Measurements from ENCODE around the gene LMOD3.

- TF ChIP-seq SIN3A (conservative IDR thresholded peaks at IDR 0.05 in 1 of 2, IDR thresholded peaks at IDR 0.05 in 1 of 2; ENCODE audit: low read depth in 1 of 2, low read length in 2 of 2), result no peak
- TF ChIP-seq YY1 (IDR thresholded peaks at IDR 0.05; ENCODE audit: low read depth, low read length), result no peak
- TF ChIP-seq, protein P1, sequence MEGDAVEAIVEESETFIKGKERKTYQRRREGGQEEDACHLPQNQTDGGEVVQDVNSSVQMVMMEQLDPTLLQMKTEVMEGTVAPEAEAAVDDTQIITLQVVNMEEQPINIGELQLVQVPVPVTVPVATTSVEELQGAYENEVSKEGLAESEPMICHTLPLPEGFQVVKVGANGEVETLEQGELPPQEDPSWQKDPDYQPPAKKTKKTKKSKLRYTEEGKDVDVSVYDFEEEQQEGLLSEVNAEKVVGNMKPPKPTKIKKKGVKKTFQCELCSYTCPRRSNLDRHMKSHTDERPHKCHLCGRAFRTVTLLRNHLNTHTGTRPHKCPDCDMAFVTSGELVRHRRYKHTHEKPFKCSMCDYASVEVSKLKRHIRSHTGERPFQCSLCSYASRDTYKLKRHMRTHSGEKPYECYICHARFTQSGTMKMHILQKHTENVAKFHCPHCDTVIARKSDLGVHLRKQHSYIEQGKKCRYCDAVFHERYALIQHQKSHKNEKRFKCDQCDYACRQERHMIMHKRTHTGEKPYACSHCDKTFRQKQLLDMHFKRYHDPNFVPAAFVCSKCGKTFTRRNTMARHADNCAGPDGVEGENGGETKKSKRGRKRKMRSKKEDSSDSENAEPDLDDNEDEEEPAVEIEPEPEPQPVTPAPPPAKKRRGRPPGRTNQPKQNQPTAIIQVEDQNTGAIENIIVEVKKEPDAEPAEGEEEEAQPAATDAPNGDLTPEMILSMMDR (IDR thresholded peaks at IDR 0.05; ENCODE audit: control extremely low read depth in 1 of 3, insufficient read depth in 1 of 3, low read depth in 1 of 3, low read length in 3 of 3), result no peak
- TF ChIP-seq SP2 (IDR thresholded peaks at IDR 0.05; ENCODE audit: low read length), result no peak
- TF ChIP-seq RAD21 (IDR thresholded peaks at IDR 0.05 in 1 of 2, conservative IDR thresholded peaks at IDR 0.05 in 1 of 2; ENCODE audit: low read depth in 2 of 2, low read length in 2 of 2), result no peak
- TF ChIP-seq POLR2A (IDR thresholded peaks at IDR 0.05; ENCODE audit: control extremely low read depth in 1 of 2, low read depth in 2 of 2, low read length in 2 of 2), result no peak
- TF ChIP-seq RXRA (IDR thresholded peaks at IDR 0.05; ENCODE audit: insufficient read depth, low read depth, low read length), result no peak
Observed at GRCh38 chr3:69160525-69160924, 38.1 kb upstream of the LMOD3 start.

Measured in H1 (cell line).